Brain pericyte (primary cell): ENCODE data around the gene ADD1.

ENCODE experiments used
- DNase-seq: peaks from one replicate; pipeline ENCODE4 v3.0.0-alpha.2; 2012; ENCODE audit warnings: low read depth, low spot score

Gene ADD1

DNA sequence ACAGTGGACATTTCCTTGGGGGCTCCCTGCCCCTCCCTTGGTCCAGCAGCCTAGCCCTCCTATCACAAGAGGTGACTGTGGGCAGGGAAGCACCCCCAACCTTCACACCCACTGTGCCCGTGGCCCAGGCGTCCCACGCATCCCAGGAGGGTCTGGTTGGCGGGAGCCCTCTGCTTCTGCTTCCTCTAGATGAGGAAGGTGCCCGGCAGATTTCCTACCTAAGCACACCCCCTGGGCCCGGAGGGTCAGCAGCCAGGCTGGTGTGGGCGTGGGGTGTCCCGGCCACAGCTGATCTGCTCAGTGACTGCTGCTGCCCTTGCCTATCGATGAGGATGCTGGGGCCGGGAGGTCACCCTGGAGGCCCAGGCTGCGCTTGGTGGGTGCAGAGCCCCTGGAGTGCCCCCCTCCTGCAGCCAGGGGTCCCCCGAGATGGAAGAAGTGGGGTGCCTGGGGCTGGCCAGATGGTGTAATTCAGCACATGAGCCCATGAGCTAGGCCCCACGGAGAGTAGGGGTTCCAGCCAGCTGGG is 38.6 kb upstream of the ADD1 start:
- DNase-seq = no peak

DNA sequence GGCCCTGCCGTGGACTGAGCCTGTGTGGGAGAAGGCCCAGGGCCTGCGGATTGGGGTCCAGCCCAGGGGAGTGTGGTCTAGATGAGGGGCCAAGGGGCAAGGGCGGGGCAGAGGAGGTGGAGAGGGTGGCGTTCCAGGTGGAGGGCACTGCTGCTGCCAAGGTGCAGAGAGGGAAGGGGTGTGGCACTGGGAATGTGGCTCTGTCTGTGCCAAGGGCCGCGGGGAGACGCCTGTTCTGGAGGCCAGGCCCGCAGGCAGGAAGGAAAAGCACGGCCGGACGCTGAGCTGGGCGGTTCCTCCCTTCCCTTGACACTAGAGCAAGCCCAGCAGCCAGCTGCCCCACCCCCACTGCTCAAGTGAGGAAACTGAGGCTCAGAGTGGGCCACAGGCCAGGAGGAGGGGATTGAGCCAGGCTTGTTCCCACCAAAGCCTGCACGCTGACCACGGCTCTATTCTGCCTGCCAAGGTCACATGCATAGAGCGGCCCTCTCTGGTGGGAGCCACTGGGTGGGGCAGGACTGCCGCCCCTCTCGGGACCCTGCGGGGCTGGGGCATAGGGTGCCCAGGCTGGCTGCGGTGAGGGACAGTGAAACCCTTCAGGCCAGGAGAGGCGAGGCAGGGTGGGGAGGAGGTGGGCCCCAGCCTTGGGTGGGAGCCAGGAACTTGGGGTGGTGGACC is 37.8 kb upstream of the ADD1 start:
- DNase-seq = no peak

DNA sequence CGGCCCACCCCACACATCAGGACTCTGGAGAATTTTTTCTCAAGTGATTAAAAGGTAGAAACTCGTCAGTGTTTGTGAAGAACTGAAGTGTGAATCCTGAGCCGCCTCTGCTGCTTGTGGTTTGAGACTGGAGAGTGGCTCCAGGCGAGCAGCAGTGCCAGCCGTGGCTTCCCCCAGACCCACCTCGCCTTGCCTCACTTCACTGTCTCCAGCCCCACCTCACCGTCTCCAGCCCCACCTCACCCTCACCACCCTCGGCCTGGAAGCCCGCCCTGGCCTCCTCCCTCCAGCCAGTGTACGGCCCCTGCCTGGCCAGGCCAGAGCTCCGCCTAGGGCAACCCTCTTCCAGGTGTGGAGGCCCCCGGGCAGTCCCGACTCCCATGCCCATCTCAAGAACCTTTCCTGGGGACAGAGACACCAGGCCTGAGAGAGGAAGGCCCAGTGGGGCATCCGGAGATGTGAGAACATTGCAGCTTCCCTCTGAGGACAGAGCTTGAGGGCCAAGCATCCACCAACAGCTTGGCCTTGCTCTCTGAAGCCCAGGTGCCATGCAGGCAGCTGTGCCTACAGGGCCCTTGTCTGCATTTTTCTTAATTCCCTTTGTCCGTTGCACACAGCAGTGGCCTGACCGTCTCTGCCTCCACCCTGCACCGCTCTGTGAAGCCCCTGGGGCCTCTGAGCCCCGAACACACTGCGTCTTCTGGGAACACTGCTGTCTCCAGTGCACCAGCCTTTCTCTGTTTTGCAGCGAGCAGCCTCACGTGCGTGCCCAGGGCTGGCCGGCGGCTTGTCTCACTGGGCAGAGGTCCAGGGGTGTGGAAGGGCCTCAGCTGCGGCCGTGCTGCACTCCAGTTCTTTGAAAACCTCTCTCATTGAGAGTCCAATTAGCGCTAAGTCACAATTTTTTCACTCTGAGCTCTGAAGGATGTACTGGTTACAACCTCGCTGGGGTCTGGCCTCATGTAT is 37.0 kb upstream of the ADD1 start:
- no peak for DNase-seq

DNA sequence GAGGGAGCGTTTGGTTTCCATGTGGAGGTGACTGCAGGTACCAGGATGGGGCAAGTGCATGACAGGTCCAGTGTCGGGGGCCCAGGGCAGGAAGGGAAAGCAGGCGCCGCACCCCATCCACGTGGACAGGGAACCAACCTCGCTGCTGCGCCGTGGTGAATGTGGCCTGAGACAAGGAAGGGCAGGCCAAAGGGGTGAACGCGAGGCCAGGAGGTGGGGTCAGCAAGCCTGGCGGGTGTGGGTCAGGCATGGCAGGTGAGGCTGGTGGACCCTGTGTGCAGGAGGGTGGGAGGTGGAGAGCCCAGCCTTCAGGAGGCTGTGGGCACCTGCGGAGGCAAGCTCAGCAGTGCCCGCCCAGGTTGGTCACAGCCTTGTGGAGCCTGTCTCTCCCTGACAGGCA is 36.1 kb upstream of the ADD1 start:
- no peak for DNase-seq

DNA sequence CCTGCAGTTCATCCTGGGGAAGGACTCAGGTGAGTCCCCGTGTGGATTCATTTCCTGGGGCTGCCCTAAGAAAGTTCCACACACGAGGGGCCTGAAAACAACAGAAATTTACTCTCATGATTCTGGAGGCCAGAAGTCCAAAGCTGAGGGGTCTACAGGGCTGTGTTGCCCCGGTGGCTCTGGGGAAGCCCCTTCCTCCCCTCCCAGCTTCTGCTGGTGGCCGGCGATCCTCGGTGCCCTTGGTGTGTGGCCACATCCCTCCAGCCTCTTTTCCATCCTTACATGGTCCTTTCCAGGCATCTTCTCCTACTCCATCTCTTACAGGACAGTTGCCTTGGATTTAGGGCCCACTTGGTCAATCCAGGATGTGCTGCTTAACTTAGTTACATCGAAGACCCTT is 35.6 kb upstream of the ADD1 start:
- DNase-seq = no peak

DNA sequence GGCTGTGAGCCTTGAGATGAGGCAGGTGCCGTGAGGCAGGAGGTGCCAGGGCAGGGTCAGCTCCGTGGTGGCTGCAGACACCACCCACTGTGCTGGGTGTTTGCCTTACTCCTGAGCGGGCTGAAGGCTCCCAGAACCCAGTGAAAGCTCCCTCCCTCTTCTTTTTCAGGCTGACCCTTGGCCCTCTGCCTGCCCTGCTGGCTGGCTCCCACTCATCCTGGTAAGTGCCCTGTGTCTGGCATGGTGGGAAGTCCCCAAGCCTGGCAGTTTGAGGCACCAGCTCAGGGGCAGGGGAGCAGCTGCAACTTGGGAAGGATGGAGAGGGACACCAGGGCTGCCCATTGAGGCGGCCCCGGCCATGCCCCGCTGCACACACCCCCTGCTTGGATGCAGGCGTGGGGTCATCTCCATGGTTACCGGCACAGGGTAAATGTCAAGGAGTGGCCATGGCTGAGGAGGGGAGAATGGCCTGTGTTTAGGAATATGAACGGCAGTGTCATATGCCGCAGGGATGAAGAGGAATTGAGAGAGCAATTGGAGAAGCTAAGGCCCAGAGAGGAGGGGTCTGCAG is 33.9 kb upstream of the ADD1 start:
- DNase-seq = no peak

DNA sequence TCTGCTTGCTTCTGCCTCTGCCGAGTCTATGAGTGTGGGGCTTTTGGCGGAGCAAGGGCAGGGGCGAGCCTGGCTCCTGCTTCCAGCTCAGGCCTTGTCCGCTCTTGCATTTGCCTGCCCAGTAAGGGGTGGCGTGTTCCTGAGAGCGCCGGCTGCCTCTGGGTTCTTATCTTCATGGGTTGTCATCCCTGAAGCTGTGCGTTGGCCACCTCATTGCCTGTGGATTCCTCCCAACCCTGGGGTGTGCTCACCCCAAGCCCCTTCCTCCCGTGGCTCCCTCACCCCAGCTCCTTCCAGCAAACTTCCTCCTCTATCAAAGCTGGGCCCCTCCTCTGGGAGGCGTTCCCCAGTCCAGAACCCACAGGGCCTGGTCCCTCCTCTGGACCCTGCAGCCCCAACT is 33.3 kb upstream of the ADD1 start:
- no peak for DNase-seq

DNA sequence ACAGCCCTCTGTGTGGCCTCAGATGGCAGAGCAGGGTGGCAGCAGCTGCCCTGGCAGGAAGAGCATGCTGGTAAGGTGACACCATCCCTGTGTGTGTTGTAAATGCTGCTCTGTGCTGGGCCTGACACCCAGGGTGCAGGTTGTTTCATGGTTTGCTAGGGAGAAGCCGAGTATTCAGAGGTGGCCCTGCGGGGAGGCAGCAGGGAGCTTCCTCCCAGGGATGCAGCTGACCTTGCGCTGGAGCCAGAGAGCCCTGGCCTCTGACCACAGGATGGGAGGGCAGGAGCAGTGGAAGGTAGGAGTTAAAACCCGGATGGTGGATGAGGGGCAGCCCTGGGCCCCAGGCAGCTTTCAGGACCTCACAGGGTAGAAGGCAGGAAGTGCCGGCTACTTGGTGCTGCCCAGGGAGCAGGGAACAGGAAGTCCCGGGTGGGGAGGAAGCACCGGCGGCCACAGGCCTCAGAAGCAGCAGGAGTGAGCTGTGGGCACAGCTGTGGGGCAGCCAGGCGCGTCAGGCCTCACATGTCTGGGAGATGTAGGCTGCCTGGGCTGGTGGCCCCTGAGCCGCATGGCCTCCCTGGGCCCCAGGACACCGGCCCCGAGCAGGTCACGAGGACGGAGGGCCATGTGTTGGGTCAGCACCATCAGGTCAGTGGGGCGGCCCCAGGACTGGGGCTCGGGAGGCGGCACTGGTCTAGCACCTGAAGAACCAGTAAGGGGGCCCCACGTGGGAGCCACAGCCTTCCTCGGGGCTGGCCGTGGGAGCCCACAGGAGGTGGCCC is 31.6 kb upstream of the ADD1 start:
- DNase-seq = peak; percentile 80

DNA sequence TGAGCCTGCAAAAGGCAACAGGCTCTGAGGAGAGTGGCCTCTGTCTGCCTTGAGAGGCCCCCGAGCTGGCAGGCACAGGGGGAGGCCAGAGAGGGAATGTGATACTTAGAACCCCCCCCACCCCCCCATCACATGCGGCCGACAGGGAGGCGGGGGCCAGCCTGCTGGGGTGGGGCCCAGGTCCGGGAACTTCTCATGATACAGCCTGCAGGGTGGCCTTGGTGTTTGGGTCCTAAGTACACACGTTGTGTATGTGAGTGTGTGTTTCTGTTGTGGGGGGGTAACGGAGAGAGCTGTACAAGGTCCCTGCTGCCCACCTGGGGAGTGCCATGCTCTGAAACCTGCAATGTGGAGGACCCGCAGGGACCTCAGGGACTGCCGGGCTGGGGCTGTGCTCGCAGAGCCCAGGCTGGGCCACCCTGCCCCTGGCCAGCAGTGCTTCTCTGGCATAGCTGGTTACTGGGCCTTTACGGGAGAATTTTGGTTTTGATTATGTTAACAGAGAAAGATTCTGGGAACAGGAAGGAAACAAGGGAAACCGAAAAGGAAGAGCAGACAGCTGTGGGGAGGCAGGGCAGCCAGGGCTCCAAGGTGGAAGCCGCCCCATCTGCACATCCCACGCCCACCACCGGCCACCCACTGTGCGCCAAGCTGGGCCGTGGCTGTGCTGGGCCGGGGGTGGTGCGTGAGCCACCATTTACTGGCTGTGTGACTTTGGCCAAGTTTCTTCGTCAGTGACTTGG is 30.9 kb upstream of the ADD1 start:
- no peak for DNase-seq

DNA sequence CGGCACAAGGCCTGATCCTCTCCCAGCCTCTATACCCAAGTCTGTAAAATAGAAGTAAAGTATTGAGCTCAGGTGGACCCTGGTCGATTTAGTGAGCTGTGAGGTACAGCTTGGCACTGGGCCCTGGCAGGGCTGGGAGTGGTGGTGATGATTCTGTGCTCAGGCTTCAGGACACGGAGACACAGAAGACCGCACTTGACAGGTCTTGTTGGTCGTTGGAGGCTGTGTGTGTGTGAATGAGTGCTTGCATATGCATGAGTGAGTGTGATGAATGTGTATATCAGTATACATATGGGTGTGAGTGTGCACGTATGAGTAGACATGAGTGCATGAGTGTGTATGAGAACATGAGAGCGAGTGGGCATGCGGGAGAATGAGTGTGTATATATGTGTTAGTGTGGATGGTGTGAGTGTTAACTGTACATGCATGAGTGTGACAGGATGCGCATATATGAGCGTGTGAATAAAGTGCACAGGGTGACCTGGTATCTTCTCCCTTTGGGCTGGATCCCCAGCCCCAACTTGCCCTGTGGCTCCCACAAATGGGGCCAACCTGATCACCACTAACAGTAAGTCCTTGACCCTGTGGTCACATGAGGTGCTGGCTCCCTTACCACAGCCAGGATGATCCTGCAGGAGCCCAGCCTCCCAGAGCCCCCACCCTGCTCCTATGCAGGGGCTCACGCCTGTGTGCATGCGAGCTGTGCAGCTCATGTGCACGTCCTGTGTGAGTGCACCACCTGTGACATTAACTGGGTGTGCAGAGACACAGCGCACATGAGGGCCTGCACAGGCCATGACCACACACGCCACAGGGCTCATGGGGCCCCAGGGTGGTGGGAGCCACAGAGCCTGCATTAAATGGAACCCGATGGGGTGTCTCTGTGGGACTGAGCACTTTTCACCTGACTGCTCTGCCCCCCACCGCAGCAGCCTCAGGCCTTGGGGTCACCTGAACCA is 29.9 kb upstream of the ADD1 start:
- DNase-seq = no peak

DNA sequence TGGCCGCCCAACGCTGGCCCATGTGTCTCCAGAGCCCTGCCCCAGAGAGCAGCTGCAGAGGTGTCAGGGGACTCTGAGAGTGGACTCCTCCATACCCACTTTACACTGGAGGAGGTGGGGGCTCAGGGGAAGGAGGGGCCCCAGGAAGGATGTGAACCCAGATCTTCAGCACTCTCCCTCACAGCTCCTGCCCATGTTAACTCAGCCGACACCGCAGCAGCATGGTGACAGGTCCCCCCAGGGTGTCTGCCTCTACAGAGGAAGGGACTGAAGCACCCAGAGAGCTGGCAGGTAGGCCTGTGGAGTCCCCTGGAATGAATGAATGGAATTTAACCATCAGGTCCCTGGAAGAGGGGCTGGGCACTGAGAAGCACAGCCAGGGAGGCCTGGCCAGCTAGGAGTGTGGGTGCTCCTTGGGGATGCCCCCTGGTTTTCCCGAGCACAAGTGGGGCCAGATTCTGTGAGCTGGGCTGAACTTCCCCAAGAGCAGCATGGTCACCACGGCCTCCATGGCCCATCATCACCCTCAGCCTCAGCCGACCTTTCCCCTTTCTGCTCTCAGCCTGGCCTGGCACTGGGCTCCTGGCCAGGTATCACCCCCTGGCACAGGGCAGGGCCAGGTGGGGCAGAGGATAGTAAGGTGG is 28.9 kb upstream of the ADD1 start:
- no peak for DNase-seq

DNA sequence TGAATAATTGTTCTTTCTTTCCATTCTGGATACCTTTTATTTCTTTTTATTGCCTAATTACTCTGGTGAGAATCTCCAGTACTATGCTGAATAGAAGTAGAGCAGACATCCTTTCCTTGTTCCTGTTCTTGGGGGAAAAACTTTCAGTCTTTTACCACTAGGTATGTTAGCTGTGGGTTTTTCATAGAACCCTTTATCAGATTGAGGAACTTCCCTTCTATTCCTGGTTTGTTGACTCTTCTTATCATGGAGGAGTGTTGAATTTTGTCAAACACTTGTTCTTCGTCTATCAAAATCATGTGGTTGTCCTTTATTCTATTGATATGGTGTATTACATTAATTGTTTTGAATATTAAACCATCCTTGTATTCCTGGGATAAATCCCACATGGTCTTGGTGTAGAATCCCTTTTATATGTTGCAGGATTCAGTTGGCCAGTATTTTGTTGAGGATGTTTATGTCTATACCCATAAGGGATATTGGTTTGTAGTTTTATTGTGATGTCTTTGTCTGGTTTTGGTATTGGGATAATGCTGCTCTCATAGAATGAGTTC is 27.2 kb upstream of the ADD1 start:
- no peak for DNase-seq

DNA sequence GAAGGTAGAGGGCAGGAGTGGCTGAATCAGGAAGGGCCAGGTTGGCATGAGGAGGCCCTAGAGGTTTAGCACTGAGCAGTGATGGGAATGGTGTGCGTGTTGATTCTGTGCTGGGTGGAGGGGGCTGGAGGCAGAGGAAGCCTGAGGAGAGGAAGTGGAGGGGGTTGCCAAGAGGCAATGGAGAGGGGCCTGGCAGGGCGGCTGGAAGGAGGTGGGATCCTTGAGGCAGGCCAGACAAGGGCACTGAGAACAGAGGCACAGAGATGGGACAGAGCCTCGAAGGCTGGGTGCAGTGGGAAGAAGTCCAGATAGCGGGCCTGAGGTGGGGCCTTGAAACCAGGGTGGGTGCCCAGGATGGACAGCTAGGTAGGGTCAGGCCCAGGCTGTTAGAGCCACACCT is 26.5 kb upstream of the ADD1 start:
- no peak for DNase-seq

DNA sequence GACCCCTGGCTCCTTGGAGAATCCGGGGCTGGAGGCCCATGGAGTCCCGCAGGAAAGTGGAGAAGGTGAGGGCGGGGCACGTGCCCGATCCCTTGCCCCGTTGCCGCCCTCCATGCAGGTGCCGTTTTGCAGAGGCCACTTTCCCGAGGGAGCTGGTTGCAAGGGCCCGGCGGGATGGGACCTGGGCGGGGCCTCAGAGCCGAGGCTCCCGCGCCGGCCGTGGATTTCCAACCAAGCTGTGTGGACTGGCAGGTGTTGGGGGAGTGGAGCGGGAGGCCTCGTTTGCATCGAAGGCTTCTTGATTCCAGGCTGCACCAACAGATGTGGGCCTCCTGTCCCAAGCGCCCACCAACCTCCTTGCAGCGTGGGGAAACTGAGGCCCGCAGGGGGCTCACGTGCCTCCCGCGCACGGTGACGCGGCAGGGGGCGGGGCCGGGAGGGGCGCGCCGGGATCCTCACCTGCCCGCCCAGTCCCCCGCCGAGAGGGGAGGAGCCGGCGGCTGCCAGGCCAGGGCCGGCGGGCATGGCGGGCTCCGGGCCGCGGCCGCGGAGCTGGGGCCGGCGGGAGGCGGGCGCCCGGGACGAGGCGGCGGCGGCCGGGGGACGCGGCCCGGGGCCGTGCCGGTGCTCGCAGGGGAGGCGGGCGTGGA is 25.8 kb upstream of the ADD1 start:
- no peak for DNase-seq

DNA sequence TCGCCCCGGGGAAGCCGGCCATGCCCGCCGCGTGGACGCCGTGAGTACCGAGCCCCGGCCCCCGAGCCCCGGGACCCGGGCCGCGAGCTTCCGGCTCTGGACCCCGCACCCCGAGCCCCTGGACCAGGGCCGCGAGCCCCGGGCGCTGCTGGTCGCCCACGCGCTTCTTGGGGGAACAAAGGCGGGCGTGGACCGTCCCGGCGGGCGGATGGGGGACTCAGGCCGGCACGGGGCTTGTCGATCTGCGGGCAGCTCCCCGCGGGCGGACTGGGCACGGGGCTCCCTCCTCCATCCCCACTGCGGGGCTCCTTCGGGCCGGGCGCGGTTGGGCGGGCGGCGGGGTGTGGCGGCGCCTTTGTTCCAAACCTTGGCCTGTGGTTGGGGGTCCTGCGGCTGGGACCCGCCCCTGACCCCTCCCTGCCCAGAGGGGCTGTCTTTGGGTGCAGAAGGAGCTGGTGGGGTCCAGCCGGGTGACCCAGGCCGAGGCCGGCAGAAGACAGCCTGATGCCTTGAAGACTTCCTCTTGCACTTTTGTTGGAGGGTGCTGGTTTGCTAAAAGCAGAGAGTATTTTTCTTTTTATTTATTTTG is 25.2 kb upstream of the ADD1 start:
- DNase-seq = no peak

DNA sequence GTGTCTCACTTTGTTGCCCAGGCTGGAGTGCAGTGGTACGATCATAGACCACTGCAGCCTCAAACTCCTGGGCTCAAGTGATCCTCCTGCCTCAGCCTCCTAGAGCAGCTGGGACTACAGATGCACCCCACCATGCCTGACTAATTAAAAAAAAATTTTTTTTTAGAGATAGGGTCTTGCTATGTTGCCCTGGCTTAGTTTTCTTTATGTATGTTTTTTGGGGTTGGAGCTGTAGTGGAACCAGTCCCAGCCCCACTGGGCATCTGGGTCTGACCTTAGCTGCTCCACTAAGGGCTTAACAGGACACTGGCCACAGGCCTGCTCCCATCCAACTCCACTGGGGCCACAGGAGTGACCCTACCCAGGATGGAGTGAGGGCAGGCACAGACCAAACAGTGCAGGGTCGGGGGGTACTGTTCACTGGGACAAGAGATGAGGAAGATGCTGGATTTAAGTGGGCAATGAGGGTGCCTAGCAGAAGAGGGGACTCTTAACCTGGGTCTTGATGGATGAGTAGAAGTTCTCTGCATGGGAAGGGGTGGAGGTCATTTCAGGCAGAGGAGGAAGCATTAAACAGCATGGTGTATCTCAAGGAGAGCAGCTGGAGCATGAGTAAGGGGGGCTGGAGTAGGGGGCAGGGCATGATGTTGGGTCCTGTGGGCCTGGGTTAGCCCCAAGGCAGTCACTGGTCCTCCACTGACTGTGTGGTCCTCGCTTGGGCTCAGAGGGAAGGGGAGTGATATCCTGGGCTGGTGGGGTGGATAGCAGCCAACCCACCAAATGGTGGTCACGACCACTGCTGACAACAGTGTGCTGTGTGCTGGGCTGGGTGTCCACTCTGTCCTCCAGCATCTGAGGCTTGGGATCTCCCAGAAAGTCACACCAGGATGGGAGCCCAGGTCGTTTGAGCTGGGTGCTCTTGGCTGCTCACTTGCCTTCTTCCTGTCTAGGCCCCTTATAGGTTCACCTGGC is 24.1 kb upstream of the ADD1 start:
- DNase-seq = no peak
